Activated CD4-positive, alpha-beta T cell treated with anti-CD3 and anti-CD28 coated beads, Interleukin-2, amount 50 U/mL, for 4 hours (primary cell): Measurements from ENCODE around the gene NCBP1.

ENCODE experiments used
- DNase-seq, 2 experiments: peaks; one replicate each; pipeline ENCODE4 v3.0.0-alpha.2; 2020

Gene NCBP1

GRCh38 chr9:97628668-97629067, 5.0 kb upstream of the NCBP1 start:
- no peak for DNase-seq

GRCh38 chr9:97629156-97629555, 4.5 kb upstream of the NCBP1 start:
- no peak for DNase-seq

- DNase-seq = no peak
Measured at GRCh38 chr9:97630591-97630990, 3.0 kb upstream of the NCBP1 start.

- DNase-seq = peak; percentile 5 to 6
Measured at GRCh38 chr9:97632248-97632984, 1.2 kb upstream of the NCBP1 start.

GRCh38 chr9:97633859-97634490, 354 bp downstream of the NCBP1 start:
- no peak for DNase-seq

- DNase-seq = no peak
Measured at GRCh38 chr9:97635026-97635425, 1.4 kb downstream of the NCBP1 start.

- DNase-seq = no peak
Measured at GRCh38 chr9:97636903-97637302, 3.3 kb downstream of the NCBP1 start.

- DNase-seq = no peak
Measured at GRCh38 chr9:97638666-97639065, 5.0 kb downstream of the NCBP1 start.

- DNase-seq = no peak
Measured at GRCh38 chr9:97640325-97640724, 6.7 kb downstream of the NCBP1 start.

- no peak for DNase-seq
Measured at GRCh38 chr9:97645720-97646119, 12.1 kb downstream of the NCBP1 start.

GRCh38 chr9:97647996-97648395, 14.4 kb downstream of the NCBP1 start:
- no peak for DNase-seq

- DNase-seq = no peak
Measured at GRCh38 chr9:97651646-97652045, 18.0 kb downstream of the NCBP1 start.

- no peak for DNase-seq
Measured at GRCh38 chr9:97658707-97659106, 25.1 kb downstream of the NCBP1 start.

- no peak for DNase-seq
Measured at GRCh38 chr9:97659771-97660170, 26.1 kb downstream of the NCBP1 start.

- no peak for DNase-seq
Measured at GRCh38 chr9:97660340-97660739, 26.7 kb downstream of the NCBP1 start.

GRCh38 chr9:97660847-97661246, 27.2 kb downstream of the NCBP1 start:
- DNase-seq = no peak

- DNase-seq = no peak
Measured at GRCh38 chr9:97665742-97666141, 32.1 kb downstream of the NCBP1 start.

- no peak for DNase-seq
Measured at GRCh38 chr9:97666907-97667686, 33.5 kb downstream of the NCBP1 start.

GRCh38 chr9:97668485-97668884, 34.9 kb downstream of the NCBP1 start:
- DNase-seq = peak; percentile 13 to 15

GRCh38 chr9:97670586-97670985, 37.0 kb downstream of the NCBP1 start:
- no peak for DNase-seq

- no peak for DNase-seq
Measured at GRCh38 chr9:97672403-97672802, 38.8 kb downstream of the NCBP1 start.

- no peak for DNase-seq
Measured at GRCh38 chr9:97673922-97674321, 40.3 kb downstream of the NCBP1 start.

GRCh38 chr9:97675655-97676054, 42.0 kb downstream of the NCBP1 start:
- no peak for DNase-seq

GRCh38 chr9:97682242-97682641, 48.6 kb downstream of the NCBP1 start:
- DNase-seq = no peak
